H9 (cell line): ENCODE data around the gene FASTKD2. TPM values are rescaled to one million over a fixed set of nuclear protein-coding genes. Genes with fewer than 3 reads are reported as not detected.

Source experiments
- DNase-seq: peaks from one replicate; pipeline ENCODE4 v3.0.0-alpha.2; 2017
- H2AFZ ChIP-seq: one replicate; pipeline ENCODE4 v1.6.1; 2013; ENCODE audit warnings: mild to moderate bottlenecking, low read length, control low read depth, moderate library complexity
- H2AK5ac ChIP-seq: 2 replicates; pipeline ENCODE4 v1.6.1; 2013; ENCODE audit warnings: low read length, control low read depth, mixed read lengths; ENCODE audit not compliant: insufficient read length
- H2BK120ac ChIP-seq: one replicate; pipeline ENCODE4 v1.6.1; 2013; ENCODE audit warnings: low read depth, mild to moderate bottlenecking, low read length, control low read depth, inconsistent platforms; ENCODE audit not compliant: poor library complexity, severe bottlenecking
- H2BK12ac ChIP-seq: 2 replicates; pipeline ENCODE4 v1.6.1; 2013; ENCODE audit warnings: low read length, control low read depth, mixed read lengths, low read depth; ENCODE audit not compliant: insufficient read length
- H2BK15ac ChIP-seq: 2 replicates; pipeline ENCODE4 v1.6.1; 2013; ENCODE audit warnings: low read depth, low read length, control low read depth
- H2BK20ac ChIP-seq: one replicate; pipeline ENCODE4 v1.6.1; 2013; ENCODE audit warnings: low read depth, mild to moderate bottlenecking, low read length, control low read depth, inconsistent platforms; ENCODE audit not compliant: poor library complexity, severe bottlenecking
- H2BK5ac ChIP-seq: 2 replicates; pipeline ENCODE4 v1.6.1; 2013; ENCODE audit warnings: low read length, control low read depth, mixed read lengths; ENCODE audit not compliant: insufficient read length
- H3K14ac ChIP-seq: 2 replicates; pipeline ENCODE4 v1.6.1; 2013; ENCODE audit warnings: low read length, control low read depth; ENCODE audit not compliant: insufficient read depth
- H3K18ac ChIP-seq: 2 replicates; pipeline ENCODE4 v1.6.1; 2013; ENCODE audit warnings: low read depth, mild to moderate bottlenecking, mixed read lengths, low read length, control low read depth; ENCODE audit not compliant: insufficient read length
- H3K23ac ChIP-seq: 2 replicates; pipeline ENCODE4 v1.6.1; 2013; ENCODE audit warnings: low read length, control low read depth, mixed read lengths, low read depth; ENCODE audit not compliant: insufficient read length
- H3K23me2 ChIP-seq: 2 replicates; pipeline ENCODE4 v1.6.1; 2013; ENCODE audit warnings: low read depth, mild to moderate bottlenecking, mixed read lengths, low read length, control low read depth; ENCODE audit not compliant: insufficient read length, poor library complexity, severe bottlenecking
- H3K27ac ChIP-seq: 2 replicates; pipeline ENCODE4 v1.5.1; 2013; ENCODE audit warnings: low read length, control low read depth, mixed read lengths, low read depth; ENCODE audit not compliant: insufficient read length
- H3K27me3 ChIP-seq: 2 replicates; pipeline ENCODE4 v1.6.1; 2013; ENCODE audit warnings: low read length, control low read depth, inconsistent platforms; ENCODE audit not compliant: insufficient read depth
- H3K4ac ChIP-seq: 2 replicates; pipeline ENCODE4 v1.6.1; 2013; ENCODE audit warnings: low read depth, mild to moderate bottlenecking, control low read depth, inconsistent platforms, low read length, moderate library complexity
- H3K4me1 ChIP-seq: 2 replicates; pipeline ENCODE4 v1.6.1; 2013; ENCODE audit warnings: low read length, control low read depth, inconsistent platforms; ENCODE audit not compliant: insufficient read depth
- H3K4me2 ChIP-seq: 2 replicates; pipeline ENCODE4 v1.6.1; 2013; ENCODE audit warnings: low read length, control low read depth, mixed read lengths; ENCODE audit not compliant: insufficient read length, insufficient read depth
- H3K56ac ChIP-seq: 2 replicates; pipeline ENCODE4 v1.6.1; 2013; ENCODE audit warnings: low read depth, mild to moderate bottlenecking, mixed read lengths, low read length, control low read depth; ENCODE audit not compliant: insufficient read length
- H3K79me1 ChIP-seq: 2 replicates; pipeline ENCODE4 v1.6.1; 2013; ENCODE audit warnings: low read depth, mild to moderate bottlenecking, moderate library complexity, low read length, control low read depth, inconsistent platforms; ENCODE audit not compliant: insufficient read depth, poor library complexity, severe bottlenecking
- H3K79me2 ChIP-seq: 2 replicates; pipeline ENCODE4 v1.6.1; 2013; ENCODE audit warnings: low read length, control low read depth, inconsistent platforms; ENCODE audit not compliant: insufficient read depth
- H3K9ac ChIP-seq: 2 replicates; pipeline ENCODE4 v1.6.1; 2013; ENCODE audit warnings: low read length, control low read depth, mixed read lengths; ENCODE audit not compliant: insufficient read length; ENCODE audit errors: extremely low read depth
- H3K9me3 ChIP-seq: one replicate; pipeline ENCODE4 v1.6.1; 2013; ENCODE audit warnings: low read depth, low read length, inconsistent platforms; ENCODE audit not compliant: control insufficient read depth
- H3T11ph ChIP-seq: one replicate; pipeline ENCODE4 v1.6.1; 2013; ENCODE audit warnings: mild to moderate bottlenecking, low read length, control low read depth, inconsistent platforms
- H4K20me1 ChIP-seq: one replicate; pipeline ENCODE4 v1.6.1; 2013; ENCODE audit not compliant: control insufficient read depth, insufficient read length, insufficient read depth
- H4K5ac ChIP-seq: 2 replicates; pipeline ENCODE4 v1.6.1; 2013; ENCODE audit warnings: low read depth, mild to moderate bottlenecking, mixed read lengths, low read length, control low read depth; ENCODE audit not compliant: insufficient read length
- H4K8ac ChIP-seq: replicated peaks from 2 replicates; pipeline ENCODE4 v1.6.1; 2013; ENCODE audit warnings: low read length, control low read depth, mixed read lengths, low read depth; ENCODE audit not compliant: insufficient read length
- H4K91ac ChIP-seq: 2 replicates; pipeline ENCODE4 v1.6.1; 2013; ENCODE audit warnings: low read depth, mild to moderate bottlenecking, moderate library complexity, mixed read lengths, low read length, control low read depth; ENCODE audit not compliant: insufficient read length
- H3K27ac Mint-ChIP-seq, 3 experiments: 2 replicates in 2 of 3; 3 replicates in 1 of 3; pipeline ENCODE4 v1.8.0; 2020 to 2021; ENCODE audit warnings: mixed read lengths in 3 of 3, mild to moderate bottlenecking in 1 of 3, moderate library complexity in 1 of 3
- H3K27me3 Mint-ChIP-seq: 2 replicates; pipeline ENCODE4 v1.8.0; 2021; ENCODE audit warnings: low read depth, mild to moderate bottlenecking, moderate library complexity, mixed read lengths
- H3K36me3 Mint-ChIP-seq, 3 experiments: 2 replicates in 2 of 3; 3 replicates in 1 of 3; pipeline ENCODE4 v1.8.0; 2020 to 2021; ENCODE audit warnings: low read depth in 3 of 3, mixed read lengths in 3 of 3; ENCODE audit not compliant: insufficient read depth in 1 of 3
- H3K4me1 Mint-ChIP-seq, 2 experiments: 2 replicates each; pipeline ENCODE4 v1.8.0; 2020; ENCODE audit warnings: mixed read lengths in 2 of 2
- H3K4me3 Mint-ChIP-seq, 2 experiments: 2 replicates in 1 of 2; 3 replicates in 1 of 2; pipeline ENCODE4 v1.8.0; 2020 to 2021; ENCODE audit warnings: mild to moderate bottlenecking in 2 of 2, mixed read lengths in 2 of 2, moderate library complexity in 1 of 2
- H3K9me3 Mint-ChIP-seq, 2 experiments: 2 replicates in 1 of 2; 3 replicates in 1 of 2; pipeline ENCODE4 v1.8.0; 2020; ENCODE audit warnings: mild to moderate bottlenecking in 2 of 2, mixed read lengths in 2 of 2, moderate library complexity in 1 of 2
- WGBS: extraction: QIAGEN DNeasy Blood & Tissue Kit; methylation state at CpG from one replicate; pipeline ENCODE4 v1.1.7; 2013; ENCODE audit warnings: missing lambda C conversion rate, low lambda C conversion rate, mixed read lengths; ENCODE audit not compliant: insufficient read length; ENCODE audit errors: extremely low coverage; 5-methylcytosine and 5-hydroxymethylcytosine counted together
- total RNA-seq: library from RNA; stranded (reverse); gene quantifications from 2 replicates; pipeline ENCODE4 v1.2.1, GENCODE V29; 2021
- TF ChIP-seq, protein P1 (sequence below): fragments of 200-600 bp; sonication (generic); conservative IDR thresholded peaks from 3 replicates; pipeline ENCODE4 v1.8.0; 2021; ENCODE audit warnings: antibody characterized with exemption, mild to moderate bottlenecking

Gene FASTKD2
- total RNA-seq, 1 experiment from 2014 or later, result 39.2 TPM

DNA sequence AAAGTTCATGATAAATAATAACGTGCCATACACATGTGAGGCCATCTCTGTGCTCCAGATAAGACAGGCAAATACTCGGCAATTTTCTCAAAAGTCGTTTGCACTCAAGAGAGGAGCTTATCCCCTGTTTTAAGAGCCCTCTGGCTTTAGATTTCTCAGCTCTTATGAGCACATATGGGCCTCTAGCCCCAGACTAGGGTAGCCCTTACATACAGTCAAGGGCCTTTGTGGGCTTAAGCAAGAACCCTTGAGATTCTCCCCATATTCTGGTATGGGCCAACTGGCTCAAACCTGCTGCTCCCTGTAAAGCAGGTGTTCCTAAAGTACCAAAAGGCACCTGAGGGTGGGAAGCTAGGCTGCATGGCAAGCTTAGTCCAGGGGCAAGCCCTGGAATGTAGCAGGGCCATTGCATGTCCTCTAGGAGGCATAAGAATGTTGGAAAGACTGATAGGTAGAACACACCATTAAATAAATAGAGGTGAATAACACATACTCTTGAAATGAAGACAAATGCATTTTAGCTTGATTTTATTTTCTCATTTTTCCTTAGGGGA, 66.1 kb downstream of the FASTKD2 start:
- no peak overlapping the region for H2BK5ac ChIP-seq
- H3K27me3 ChIP-seq, result no peaks in the 10 kb centered on the region
- no peak overlapping the region for H2AK5ac ChIP-seq
- H3K4ac ChIP-seq, result no peak overlapping the region
- Mint-ChIP-seq H3K4me3 (no peak overlapping the region), H3K36me3 (peaks cover 9 to 18% (median 12%) of the 10 kb centered on the region in 3 experiments), H3K27ac (no peak overlapping the region), H3K9me3 (peaks cover 11 to 13% of the 10 kb centered on the region in 2 experiments; a peak in 3 of 5 replicates), H3K4me1 (peaks cover 0 to 5% of the 10 kb centered on the region in 2 experiments; a peak in 2 of 4 replicates), H3K27me3 (no peaks in the 10 kb centered on the region)
- H2BK15ac ChIP-seq, result no peak overlapping the region
- H3K4me2 ChIP-seq, result no peak overlapping the region
- H2BK120ac ChIP-seq, result no peak overlapping the region
- no peak overlapping the region for H3K27ac ChIP-seq
- no peak overlapping the region for H3K18ac ChIP-seq
- no peak overlapping the region for H3K56ac ChIP-seq
- no peaks in the 10 kb centered on the region for H3K4me1 ChIP-seq
- H3K23me2 ChIP-seq, result no peaks in the 10 kb centered on the region
- H3K14ac ChIP-seq, result no peak overlapping the region
- no peak overlapping the region for H4K5ac ChIP-seq
- H3K9me3 ChIP-seq, result peaks cover 7% of the 10 kb centered on the region
- H3T11ph ChIP-seq, result no peak overlapping the region
- no CpG with 5 or more reads among the region's 3 CpGs for WGBS
- H2AFZ ChIP-seq, result no peak overlapping the region
- H2BK20ac ChIP-seq, result no peak overlapping the region
- no peak overlapping the region for H3K23ac ChIP-seq
- no peaks in the 10 kb centered on the region for H3K79me1 ChIP-seq
- H2BK12ac ChIP-seq, result no peak overlapping the region
- H3K9ac ChIP-seq, result no peak overlapping the region
- TF ChIP-seq, protein P1, sequence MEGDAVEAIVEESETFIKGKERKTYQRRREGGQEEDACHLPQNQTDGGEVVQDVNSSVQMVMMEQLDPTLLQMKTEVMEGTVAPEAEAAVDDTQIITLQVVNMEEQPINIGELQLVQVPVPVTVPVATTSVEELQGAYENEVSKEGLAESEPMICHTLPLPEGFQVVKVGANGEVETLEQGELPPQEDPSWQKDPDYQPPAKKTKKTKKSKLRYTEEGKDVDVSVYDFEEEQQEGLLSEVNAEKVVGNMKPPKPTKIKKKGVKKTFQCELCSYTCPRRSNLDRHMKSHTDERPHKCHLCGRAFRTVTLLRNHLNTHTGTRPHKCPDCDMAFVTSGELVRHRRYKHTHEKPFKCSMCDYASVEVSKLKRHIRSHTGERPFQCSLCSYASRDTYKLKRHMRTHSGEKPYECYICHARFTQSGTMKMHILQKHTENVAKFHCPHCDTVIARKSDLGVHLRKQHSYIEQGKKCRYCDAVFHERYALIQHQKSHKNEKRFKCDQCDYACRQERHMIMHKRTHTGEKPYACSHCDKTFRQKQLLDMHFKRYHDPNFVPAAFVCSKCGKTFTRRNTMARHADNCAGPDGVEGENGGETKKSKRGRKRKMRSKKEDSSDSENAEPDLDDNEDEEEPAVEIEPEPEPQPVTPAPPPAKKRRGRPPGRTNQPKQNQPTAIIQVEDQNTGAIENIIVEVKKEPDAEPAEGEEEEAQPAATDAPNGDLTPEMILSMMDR, result peak; percentile 40; the same call in 2 of the 3 replicates
- no peaks in the 10 kb centered on the region for H4K20me1 ChIP-seq
- no peaks in the 10 kb centered on the region for H3K79me2 ChIP-seq
- no peak overlapping the region for H4K91ac ChIP-seq
- DNase-seq, result no peak
- H4K8ac ChIP-seq, result no peak overlapping the region
